Measurements from ENCODE around the gene TGFB1I1.
"Not testable (repeated sequence)": the region's sequence is repeated elsewhere in the genome, so short reads cannot be mapped to it uniquely, and the experiment has no call there.

Gene TGFB1I1

DNA sequence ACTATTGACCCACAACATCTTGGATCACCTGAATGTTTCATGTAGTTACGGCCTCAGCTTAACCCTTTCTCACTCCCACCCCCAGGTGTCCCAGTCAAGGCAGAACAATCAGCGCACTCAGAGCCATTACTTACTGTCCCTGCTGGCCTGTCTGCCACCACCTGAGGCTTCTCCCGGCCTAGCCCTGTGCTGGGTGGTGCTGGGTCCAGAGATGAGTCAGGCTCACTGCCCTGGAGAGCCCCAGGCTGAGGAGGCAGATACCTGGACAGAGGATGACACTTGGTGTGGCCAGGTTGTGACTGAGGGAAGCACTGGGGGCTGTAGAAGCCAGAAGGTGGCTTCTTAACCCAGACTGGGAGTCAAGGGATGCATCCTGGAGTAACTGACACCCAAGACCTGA is 7.0 kb downstream of the TGFB1I1 start:
- TF ChIP-seq, protein P1, sequence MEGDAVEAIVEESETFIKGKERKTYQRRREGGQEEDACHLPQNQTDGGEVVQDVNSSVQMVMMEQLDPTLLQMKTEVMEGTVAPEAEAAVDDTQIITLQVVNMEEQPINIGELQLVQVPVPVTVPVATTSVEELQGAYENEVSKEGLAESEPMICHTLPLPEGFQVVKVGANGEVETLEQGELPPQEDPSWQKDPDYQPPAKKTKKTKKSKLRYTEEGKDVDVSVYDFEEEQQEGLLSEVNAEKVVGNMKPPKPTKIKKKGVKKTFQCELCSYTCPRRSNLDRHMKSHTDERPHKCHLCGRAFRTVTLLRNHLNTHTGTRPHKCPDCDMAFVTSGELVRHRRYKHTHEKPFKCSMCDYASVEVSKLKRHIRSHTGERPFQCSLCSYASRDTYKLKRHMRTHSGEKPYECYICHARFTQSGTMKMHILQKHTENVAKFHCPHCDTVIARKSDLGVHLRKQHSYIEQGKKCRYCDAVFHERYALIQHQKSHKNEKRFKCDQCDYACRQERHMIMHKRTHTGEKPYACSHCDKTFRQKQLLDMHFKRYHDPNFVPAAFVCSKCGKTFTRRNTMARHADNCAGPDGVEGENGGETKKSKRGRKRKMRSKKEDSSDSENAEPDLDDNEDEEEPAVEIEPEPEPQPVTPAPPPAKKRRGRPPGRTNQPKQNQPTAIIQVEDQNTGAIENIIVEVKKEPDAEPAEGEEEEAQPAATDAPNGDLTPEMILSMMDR (IDR thresholded peaks at IDR 0.05; ENCODE audit: low read depth, low read length), result no peak
- no peak overlapping the region for H3K4me3 ChIP-seq (ENCODE audit: low read depth, low read length)

DNA sequence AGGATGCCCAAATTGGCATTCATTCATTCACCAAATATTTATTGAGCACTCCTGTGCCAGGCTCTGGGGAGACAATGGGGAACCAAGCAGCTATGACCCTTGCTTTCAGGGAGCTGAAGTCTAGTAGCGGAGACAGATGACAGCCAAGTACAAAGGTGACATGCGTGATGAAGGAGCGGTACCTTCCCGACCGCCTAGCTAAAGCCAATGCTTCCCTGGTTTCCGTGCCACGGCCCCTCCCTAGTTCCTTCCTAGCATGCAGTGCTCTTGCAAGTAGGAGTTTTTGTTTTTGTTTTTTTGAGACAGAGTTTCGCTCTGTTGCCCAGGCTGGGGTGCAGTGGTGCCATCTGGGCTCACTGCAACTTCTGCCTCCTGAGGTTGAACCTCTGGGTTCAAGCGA is 7.8 kb downstream of the TGFB1I1 start:
- TF ChIP-seq, protein P1 (IDR thresholded peaks at IDR 0.05; ENCODE audit: low read depth, low read length), result no peak
- no peak overlapping the region for H3K4me3 ChIP-seq (ENCODE audit: low read depth, low read length)

DNA sequence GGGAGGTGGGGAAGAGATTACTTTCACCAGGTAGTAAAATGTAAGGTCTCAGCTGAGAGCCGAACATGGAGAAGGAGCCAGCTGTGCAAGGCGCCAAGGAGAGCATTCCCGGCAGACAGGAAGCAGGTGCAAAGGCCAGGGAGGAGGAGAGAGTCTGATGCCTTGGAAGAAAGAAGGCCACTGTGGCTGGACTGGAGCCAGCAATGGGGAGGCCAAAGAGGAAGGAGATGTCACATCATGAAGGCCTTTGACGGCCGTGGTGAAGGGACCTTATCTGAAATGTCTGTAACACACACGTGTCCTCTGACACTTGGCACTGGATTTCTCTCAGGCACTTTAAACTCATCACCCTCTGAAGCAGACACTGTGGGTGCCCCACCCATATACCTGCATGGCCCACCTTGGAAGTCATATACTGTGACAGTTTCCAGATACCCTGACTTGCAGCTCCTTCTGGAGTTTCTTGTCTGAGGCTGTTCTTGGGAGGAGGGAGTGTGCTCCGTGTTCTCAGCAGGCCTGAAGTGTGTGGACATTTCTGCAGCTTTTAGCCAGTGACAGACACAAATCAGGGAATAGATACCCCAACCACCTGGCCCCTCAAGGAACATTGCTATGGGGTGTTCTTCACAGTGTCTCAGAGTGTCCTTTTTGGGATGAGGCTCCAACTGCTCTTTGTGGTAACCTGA is 9.0 kb downstream of the TGFB1I1 start:
- TF ChIP-seq, protein P1 (IDR thresholded peaks at IDR 0.05; ENCODE audit: low read depth, low read length), result no peak
- no peak overlapping the region for H3K4me3 ChIP-seq (ENCODE audit: low read depth, low read length)

DNA sequence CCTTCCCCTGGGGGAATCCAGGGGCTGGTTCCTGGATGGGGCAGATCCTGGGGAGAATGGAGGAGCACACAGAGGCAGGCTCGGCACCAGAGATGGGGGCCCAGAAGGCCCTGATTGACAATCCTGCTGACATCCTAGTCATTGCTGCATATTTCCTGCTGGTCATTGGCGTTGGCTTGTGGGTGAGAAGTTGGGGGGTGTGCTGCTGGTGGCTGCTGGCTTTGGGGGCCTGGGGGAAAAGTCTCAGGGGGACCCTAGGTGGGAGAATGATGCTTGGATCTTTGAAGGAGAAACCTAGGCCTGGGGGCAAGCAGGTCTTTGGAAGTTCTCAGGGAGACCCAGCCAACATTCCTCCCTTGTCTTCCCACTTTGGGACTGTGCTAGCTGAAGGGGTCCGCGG is 11.1 kb downstream of the TGFB1I1 start, which contains the start of gene SLC5A2:
TSS of gene SLC5A2 (plus strand) at position 43 of the 400 bp plus-strand sequence. CDS start at position 57, 14 bp downstream.
- no peak within 1 kb of the TSS for H3K4me3 ChIP-seq (ENCODE audit: low read depth, low read length)
- TF ChIP-seq, protein P1 (IDR thresholded peaks at IDR 0.05; ENCODE audit: low read depth, low read length), result no peak

DNA sequence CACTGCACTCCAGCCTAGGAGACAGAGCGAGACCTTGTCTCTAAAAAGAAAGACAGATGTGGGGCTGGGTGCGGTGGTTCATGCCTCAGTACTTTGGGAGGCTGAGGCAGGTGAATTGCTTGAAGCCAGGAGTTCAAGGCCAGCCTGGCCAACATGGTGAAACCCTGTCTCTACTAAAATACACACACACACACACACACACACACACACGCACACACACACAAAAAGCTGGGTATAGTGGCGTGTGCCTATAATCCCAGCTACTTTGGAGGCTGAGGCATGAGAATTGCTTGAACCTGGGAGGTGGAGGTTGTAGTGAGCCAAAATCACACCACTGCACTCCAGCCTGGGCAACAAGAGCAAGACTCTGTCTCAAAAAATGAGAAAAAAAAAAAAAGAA is 12.1 kb downstream of the TGFB1I1 start:
- not testable (repeated sequence) for H3K4me3 ChIP-seq (ENCODE audit: low read depth, low read length)

GRCh38 chr16:31484491-31485171 is 12.7 kb downstream of the TGFB1I1 start:
- no peak overlapping the region for H3K4me3 ChIP-seq (ENCODE audit: low read depth, low read length)

GRCh38 chr16:31485571-31485970 is 13.6 kb downstream of the TGFB1I1 start:
- TF ChIP-seq, protein P1 (IDR thresholded peaks at IDR 0.05; ENCODE audit: low read depth, low read length), result no peak

More at GRCh38 chr16:31484491-31485171, 12.7 kb downstream of the TGFB1I1 start:
- TF ChIP-seq, protein P1 (IDR thresholded peaks at IDR 0.05; ENCODE audit: low read depth, low read length), result no peak

More at GRCh38 chr16:31485571-31485970, 13.6 kb downstream of the TGFB1I1 start:
- H3K4me3 ChIP-seq (ENCODE audit: low read depth, low read length), result no peak overlapping the region
